ENCODE data around the gene MMP26.

Gene MMP26

GRCh38 chr11:4704054-4704789, at the start of gene MMP26:
TSS of gene MMP26 (plus strand) at chr11:4704784.
- in situ Hi-C loops (cut with MboI; ENCODE audit: low sequenced_read_pairs), result no loop called here

GRCh38 chr11:4658629-4659445, 45.7 kb upstream of the MMP26 start:
- in situ Hi-C loops (cut with MboI; ENCODE audit: low sequenced_read_pairs), result no loop called here

- in situ Hi-C loops (cut with MboI; ENCODE audit: low sequenced_read_pairs), result no loop called here
Observed at GRCh38 chr11:4662876-4663275, 41.7 kb upstream of the MMP26 start.

- in situ Hi-C loops (cut with MboI; ENCODE audit: low sequenced_read_pairs), result no loop called here
Observed at GRCh38 chr11:4664183-4664582, 40.4 kb upstream of the MMP26 start.

- in situ Hi-C loops (cut with MboI; ENCODE audit: low sequenced_read_pairs), result no loop called here
Observed at GRCh38 chr11:4664786-4665185, 39.8 kb upstream of the MMP26 start.

- in situ Hi-C loops (cut with MboI; ENCODE audit: low sequenced_read_pairs), result no loop called here
Observed at GRCh38 chr11:4665424-4665823, 39.2 kb upstream of the MMP26 start.

- in situ Hi-C loops (cut with MboI; ENCODE audit: low sequenced_read_pairs), result no loop called here
Observed at GRCh38 chr11:4671741-4672140, 32.8 kb upstream of the MMP26 start.

- in situ Hi-C loops (cut with MboI; ENCODE audit: low sequenced_read_pairs), result no loop called here
Observed at GRCh38 chr11:4672470-4672869, 32.1 kb upstream of the MMP26 start.

- in situ Hi-C loops (cut with MboI; ENCODE audit: low sequenced_read_pairs), result no loop called here
Observed at GRCh38 chr11:4673781-4674180, 30.8 kb upstream of the MMP26 start.

- in situ Hi-C loops (cut with MboI; ENCODE audit: low sequenced_read_pairs), result no loop called here
Observed at GRCh38 chr11:4677948-4678347, 26.6 kb upstream of the MMP26 start.

- in situ Hi-C loops (cut with MboI; ENCODE audit: low sequenced_read_pairs), result no loop called here
Observed at GRCh38 chr11:4680341-4680740, 24.2 kb upstream of the MMP26 start.

- in situ Hi-C loops (cut with MboI; ENCODE audit: low sequenced_read_pairs), result no loop called here
Observed at GRCh38 chr11:4682623-4683419, 21.8 kb upstream of the MMP26 start.

- in situ Hi-C loops (cut with MboI; ENCODE audit: low sequenced_read_pairs), result no loop called here
Observed at GRCh38 chr11:4684631-4685285, 19.8 kb upstream of the MMP26 start.

- in situ Hi-C loops (cut with MboI; ENCODE audit: low sequenced_read_pairs), result no loop called here
Observed at GRCh38 chr11:4695442-4695841, 9.1 kb upstream of the MMP26 start.

GRCh38 chr11:4697585-4697984, 7.0 kb upstream of the MMP26 start, which contains the start of gene OR51E2:
TSS of gene OR51E2 (minus strand) at chr11:4697853. CDS start at chr11:4682711, 15,142 bp downstream.
- in situ Hi-C loops (cut with MboI; ENCODE audit: low sequenced_read_pairs), result no loop called here

- in situ Hi-C loops (cut with MboI; ENCODE audit: low sequenced_read_pairs), result no loop called here
Observed at GRCh38 chr11:4699697-4700435, 4.7 kb upstream of the MMP26 start.

- in situ Hi-C loops (cut with MboI; ENCODE audit: low sequenced_read_pairs), result no loop called here
Observed at GRCh38 chr11:4700436-4700820, 4.2 kb upstream of the MMP26 start.

- in situ Hi-C loops (cut with MboI; ENCODE audit: low sequenced_read_pairs), result no loop called here
Observed at GRCh38 chr11:4704790-4705334, 278 bp downstream of the MMP26 start.

- in situ Hi-C loops (cut with MboI; ENCODE audit: low sequenced_read_pairs), result no loop called here
Observed at GRCh38 chr11:4713241-4713640, 8.7 kb downstream of the MMP26 start.

GRCh38 chr11:4714300-4714699, 9.7 kb downstream of the MMP26 start:
- in situ Hi-C loops (cut with MboI; ENCODE audit: low sequenced_read_pairs), result no loop called here
